Keratinocyte (primary cell): Measurements from ENCODE around the gene DLX3.

Experiments used
- EZH2 ChIP-seq: IDR thresholded peaks from one replicate; pipeline ENCODE4 v1.6.1; 2012; ENCODE audit warnings: inconsistent platforms, mild to moderate bottlenecking, low read length, moderate library complexity
- TF ChIP-seq, protein P1 (sequence below), 3 experiments: IDR thresholded peaks in 1 of 3; conservative IDR thresholded peaks in 1 of 3; optimal IDR thresholded peaks in 1 of 3; 2 replicates in 2 of 3; 3 replicates in 1 of 3; pipeline versions ENCODE3 to v1.5.1; 2011; ENCODE audit warnings: low read length in 3 of 3, mild to moderate bottlenecking in 3 of 3, moderate library complexity in 2 of 3, control low read depth in 1 of 3, inconsistent platforms in 1 of 3; ENCODE audit not compliant: insufficient read depth in 2 of 3; ENCODE audit errors: extremely low read depth in 1 of 3

DNA sequence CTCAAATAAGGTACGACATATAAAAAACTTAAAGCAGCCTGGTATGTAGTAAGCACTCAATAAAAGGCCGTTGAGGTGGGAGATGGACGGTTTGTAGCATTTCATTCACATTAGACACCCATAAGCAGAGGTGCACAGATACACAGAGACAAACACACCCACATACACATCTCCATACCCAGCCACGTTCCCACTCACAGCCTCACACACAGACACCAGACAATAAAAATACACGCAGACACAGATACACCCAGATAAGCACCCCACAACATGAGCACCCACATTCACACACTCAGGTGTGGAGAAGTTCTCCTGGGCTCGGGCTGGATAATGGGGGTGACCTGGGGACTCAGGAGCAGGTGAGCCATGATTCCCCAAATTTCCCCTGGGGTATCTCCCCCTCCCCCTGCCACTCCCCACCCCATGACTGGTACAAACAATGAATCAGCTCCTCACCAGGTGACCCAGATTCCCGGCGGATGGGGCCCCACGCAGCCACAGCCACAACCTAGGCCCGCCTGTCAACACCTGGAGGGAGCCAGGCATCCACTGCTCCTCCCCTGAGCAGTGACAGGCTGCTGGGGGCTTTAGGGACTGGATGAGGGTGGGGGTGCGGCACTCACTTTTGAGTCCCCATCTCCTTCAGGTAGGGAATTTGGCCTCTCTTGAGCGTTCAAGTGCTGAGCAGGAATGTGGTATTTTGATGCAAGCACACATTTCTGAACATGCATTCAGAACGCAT lies 2.7 kb downstream of the DLX3 start:
- TF ChIP-seq, protein P1, sequence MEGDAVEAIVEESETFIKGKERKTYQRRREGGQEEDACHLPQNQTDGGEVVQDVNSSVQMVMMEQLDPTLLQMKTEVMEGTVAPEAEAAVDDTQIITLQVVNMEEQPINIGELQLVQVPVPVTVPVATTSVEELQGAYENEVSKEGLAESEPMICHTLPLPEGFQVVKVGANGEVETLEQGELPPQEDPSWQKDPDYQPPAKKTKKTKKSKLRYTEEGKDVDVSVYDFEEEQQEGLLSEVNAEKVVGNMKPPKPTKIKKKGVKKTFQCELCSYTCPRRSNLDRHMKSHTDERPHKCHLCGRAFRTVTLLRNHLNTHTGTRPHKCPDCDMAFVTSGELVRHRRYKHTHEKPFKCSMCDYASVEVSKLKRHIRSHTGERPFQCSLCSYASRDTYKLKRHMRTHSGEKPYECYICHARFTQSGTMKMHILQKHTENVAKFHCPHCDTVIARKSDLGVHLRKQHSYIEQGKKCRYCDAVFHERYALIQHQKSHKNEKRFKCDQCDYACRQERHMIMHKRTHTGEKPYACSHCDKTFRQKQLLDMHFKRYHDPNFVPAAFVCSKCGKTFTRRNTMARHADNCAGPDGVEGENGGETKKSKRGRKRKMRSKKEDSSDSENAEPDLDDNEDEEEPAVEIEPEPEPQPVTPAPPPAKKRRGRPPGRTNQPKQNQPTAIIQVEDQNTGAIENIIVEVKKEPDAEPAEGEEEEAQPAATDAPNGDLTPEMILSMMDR (optimal IDR thresholded peaks at IDR 0.05 in 1 of 3, IDR thresholded peaks at IDR 0.05 in 1 of 3, conservative IDR thresholded peaks at IDR 0.05 in 1 of 3; ENCODE audit: extremely low read depth in 1 of 3, insufficient read depth in 2 of 3, low read length in 3 of 3): no peak
- no peak for TF ChIP-seq EZH2
